ENCODE measurements around the gene CCDC92B.

GRCh38 chr17:2780256-2780655 is 30.8 kb upstream of the CCDC92B start:
- TF ChIP-seq CTCF (conservative IDR thresholded peaks at IDR 0.05; ENCODE audit: low read depth, low read length) (no peak), EZH2 (IDR thresholded peaks at IDR 0.05; ENCODE audit: borderline replicate concordance, low read depth, low read length, poor library complexity, severe bottlenecking) (no peak)
